Lower lobe of right lung (tissue), 2 donors: Measurements from ENCODE around the gene CD248. TPM values are rescaled to one million over a fixed set of nuclear protein-coding genes. Genes with fewer than 3 reads are reported as not detected.

Experiments
- ATAC-seq, 2 donors: fragments of 200-7000 bp; cut with Tn5 transposase; one replicate each; pipeline ENCODE4 v1.9.1; 2020 to 2022; ENCODE audit warnings: mild to moderate bottlenecking in 2 of 2, moderate library complexity in 2 of 2
- DNase-seq: peaks from one replicate; pipeline ENCODE4 v3.0.0-alpha.2; 2020
- H3K27ac ChIP-seq: fragments of 200-600 bp; one replicate; pipeline ENCODE4 v1.8.0; 2022
- H3K27me3 ChIP-seq: fragments of 200-600 bp; one replicate; pipeline ENCODE4 v1.8.0; 2022; ENCODE audit warnings: low read depth
- H3K36me3 ChIP-seq: fragments of 200-600 bp; one replicate; pipeline ENCODE4 v1.8.0; 2022; ENCODE audit warnings: mild to moderate bottlenecking
- H3K4me1 ChIP-seq: fragments of 200-600 bp; one replicate; pipeline ENCODE4 v1.8.0; 2022
- H3K4me3 ChIP-seq: fragments of 200-600 bp; one replicate; pipeline ENCODE4 v1.8.0; 2022; ENCODE audit warnings: mild to moderate bottlenecking
- H3K9me3 ChIP-seq: fragments of 200-600 bp; one replicate; pipeline ENCODE4 v1.8.0; 2022
- CTCF ChIP-seq: fragments of 200-600 bp; IDR thresholded peaks from one replicate; pipeline ENCODE4 v1.8.0; 2022; ENCODE audit warnings: antibody characterized with exemption, mild to moderate bottlenecking
- intact Hi-C: fragments of 100-400 bp; cut with DNase I; formaldehyde crosslinking; loops from one replicate; pipeline ENCODE4 v1.11.0; 2022
- total RNA-seq: library from RNA; stranded (reverse); fragmentation: NEBNext Ultra II Directional; extraction: Animal tissue kit (Norgen Biotek cat#: 25700); gene quantifications from one replicate; pipeline ENCODE4 v1.2.1, GENCODE V29; 2021
- donor health status: DM: no; HTN: yes; CAD: no; lungs with severe emphysema.

CD248 gene
- total RNA-seq, 1 donor from 2014 or later: 28.7 TPM

GRCh38 chr11:66294626-66295620 is 21.9 kb downstream of the CD248 start:
- Histone ChIP-seq H3K9me3 (no peaks in the 10 kb centered on the region), H3K27me3 (peaks cover 39% of the 10 kb centered on the region), H3K36me3 (no peaks in the 10 kb centered on the region), H3K4me1 (peaks cover 11% of the 10 kb centered on the region), H3K4me3 (no peak overlapping the region), H3K27ac (no peak overlapping the region)
- TF ChIP-seq CTCF: no peak
- DNase-seq (no peak), ATAC-seq (no peak)
- intact Hi-C loops: no loop called here

GRCh38 chr11:66293777-66294625 is 22.8 kb downstream of the CD248 start:
- Histone ChIP-seq H3K27me3 (peaks cover 39% of the 10 kb centered on the region), H3K4me1 (peaks cover 16% of the 10 kb centered on the region), H3K9me3 (no peaks in the 10 kb centered on the region), H3K27ac (no peak overlapping the region), H3K36me3 (no peaks in the 10 kb centered on the region), H3K4me3 (no peak overlapping the region)
- intact Hi-C loops: no loop called here
- ATAC-seq: no peak
- no peak for TF ChIP-seq CTCF
- DNase-seq: no peak

- no peak overlapping the region for H3K4me3 ChIP-seq
- H3K27ac ChIP-seq: no peak overlapping the region
- H3K9me3 ChIP-seq: no peaks in the 10 kb centered on the region
- intact Hi-C loops: no loop called here
- DNase-seq (no peak), ATAC-seq (no peak)
- H3K4me1 ChIP-seq: peaks cover 16% of the 10 kb centered on the region
- H3K36me3 ChIP-seq: no peaks in the 10 kb centered on the region
- H3K27me3 ChIP-seq: peaks cover 39% of the 10 kb centered on the region
- no peak for TF ChIP-seq CTCF
These were observed 23.5 kb downstream of the CD248 start for GRCh38 chr11:66293352-66293751.

GRCh38 chr11:66292543-66293332 is 24.1 kb downstream of the CD248 start:
- Histone ChIP-seq H3K4me1 (peaks cover 22% of the 10 kb centered on the region), H3K4me3 (peak overlapping the region; percentile 51), H3K9me3 (no peaks in the 10 kb centered on the region), H3K27ac (no peak overlapping the region), H3K27me3 (peaks cover 39% of the 10 kb centered on the region), H3K36me3 (no peaks in the 10 kb centered on the region)
- DNase-seq (no peak), ATAC-seq (no peak)
- intact Hi-C loops: no loop called here
- TF ChIP-seq CTCF: no peak
